Trophoblast cell (in vitro differentiated cells and primary cell): Measurements from ENCODE around the gene PMVK.

Experiments
- DNase-seq, 2 donors: peaks; one replicate each; pipeline ENCODE4 v3.0.0-alpha.2; 2016
- H2AFZ ChIP-seq: 2 replicates; pipeline ENCODE4 v1.6.1; 2013; ENCODE audit warnings: low read length, moderate library complexity, mild to moderate bottlenecking; ENCODE audit not compliant: insufficient read depth, poor library complexity
- H2AK5ac ChIP-seq: 2 replicates; pipeline ENCODE4 v1.6.1; 2013; ENCODE audit warnings: mild to moderate bottlenecking, low read length
- H2BK120ac ChIP-seq: 2 replicates; pipeline ENCODE4 v1.6.1; 2013; ENCODE audit warnings: low read length, mild to moderate bottlenecking, moderate library complexity; ENCODE audit not compliant: insufficient read depth, poor library complexity
- H2BK12ac ChIP-seq: 2 replicates; pipeline ENCODE4 v1.6.1; 2013; ENCODE audit warnings: mild to moderate bottlenecking, low read length, moderate library complexity
- H2BK5ac ChIP-seq: 2 replicates; pipeline ENCODE4 v1.6.1; 2013; ENCODE audit warnings: low read length, low read depth, moderate library complexity, mild to moderate bottlenecking; ENCODE audit not compliant: poor library complexity
- H3K14ac ChIP-seq: 2 replicates; pipeline ENCODE4 v1.6.1; 2013; ENCODE audit warnings: mild to moderate bottlenecking, low read length
- H3K18ac ChIP-seq: 2 replicates; pipeline ENCODE4 v1.6.1; 2013; ENCODE audit warnings: mild to moderate bottlenecking, low read length
- H3K23ac ChIP-seq: 2 replicates; pipeline ENCODE4 v1.6.1; 2013; ENCODE audit warnings: low read length
- H3K27ac ChIP-seq: 2 replicates; pipeline ENCODE4 v1.5.1; 2013; ENCODE audit warnings: low read depth, mild to moderate bottlenecking, inconsistent platforms, low read length, moderate library complexity
- H3K27me3 ChIP-seq: 2 replicates; pipeline ENCODE4 v1.6.1; 2013; ENCODE audit warnings: inconsistent platforms, mild to moderate bottlenecking, low read length, moderate library complexity; ENCODE audit not compliant: insufficient read depth
- H3K36me3 ChIP-seq, 2 experiments: 1 replicate in 1 of 2; 2 replicates in 1 of 2; pipeline ENCODE4 v1.6.1; 2013; ENCODE audit warnings: low read length in 2 of 2, mild to moderate bottlenecking in 2 of 2, moderate library complexity in 1 of 2; ENCODE audit not compliant: insufficient read depth in 2 of 2, control insufficient read depth in 1 of 2
- H3K4ac ChIP-seq: 2 replicates; pipeline ENCODE4 v1.6.1; 2013; ENCODE audit warnings: low read depth, mild to moderate bottlenecking, low read length, moderate library complexity
- H3K4me1 ChIP-seq, 2 experiments: 1 replicate in 1 of 2; 2 replicates in 1 of 2; pipeline ENCODE4 v1.6.1; 2013; ENCODE audit warnings: low read length in 2 of 2, mild to moderate bottlenecking in 2 of 2, moderate library complexity in 1 of 2; ENCODE audit not compliant: insufficient read depth in 2 of 2, control insufficient read depth in 1 of 2
- H3K4me2 ChIP-seq: 2 replicates; pipeline ENCODE4 v1.6.1; 2013; ENCODE audit warnings: inconsistent platforms, mild to moderate bottlenecking, low read length, moderate library complexity
- H3K4me3 ChIP-seq: 2 replicates; pipeline ENCODE4 v1.5.1; 2013; ENCODE audit warnings: mild to moderate bottlenecking, low read depth, low read length, inconsistent platforms
- H3K79me1 ChIP-seq: one replicate; pipeline ENCODE4 v1.6.1; 2013; ENCODE audit warnings: low read length
- H3K79me2 ChIP-seq: 2 replicates; pipeline ENCODE4 v1.6.1; 2013; ENCODE audit warnings: low read length, mild to moderate bottlenecking; ENCODE audit not compliant: control insufficient read depth, insufficient read depth, poor library complexity
- H3K9ac ChIP-seq: 2 replicates; pipeline ENCODE4 v1.6.1; 2013; ENCODE audit warnings: mild to moderate bottlenecking, low read length
- H3K9me3 ChIP-seq: 2 replicates; pipeline ENCODE4 v1.6.1; 2013; ENCODE audit warnings: low read depth, mild to moderate bottlenecking, control low read depth, inconsistent platforms, low read length; ENCODE audit not compliant: insufficient read depth
- H4K12ac ChIP-seq: 2 replicates; pipeline ENCODE4 v1.6.1; 2013; ENCODE audit warnings: low read depth, mild to moderate bottlenecking, low read length, moderate library complexity
- H4K8ac ChIP-seq: 2 replicates; pipeline ENCODE4 v1.6.1; 2013; ENCODE audit warnings: low read depth, mild to moderate bottlenecking, low read length, moderate library complexity
- H4K91ac ChIP-seq: one replicate; pipeline ENCODE4 v1.6.1; 2013; ENCODE audit warnings: low read depth, mild to moderate bottlenecking, low read length, moderate library complexity
- WGBS: extraction: QIAGEN DNeasy Blood & Tissue Kit; methylation state at CpG from one replicate; pipeline ENCODE4 v1.1.7; 2013; ENCODE audit warnings: missing lambda C conversion rate; ENCODE audit not compliant: insufficient read length, insufficient coverage; ENCODE audit errors: extremely low coverage; 5-methylcytosine and 5-hydroxymethylcytosine counted together

The PMVK gene

GRCh38 chr1:154948079-154948478 lies 11.6 kb upstream of the PMVK start:
- H2BK12ac ChIP-seq: no peak overlapping the region
- no peak overlapping the region for H3K4ac ChIP-seq
- no peak overlapping the region for H2AK5ac ChIP-seq
- no peak overlapping the region for H2BK5ac ChIP-seq
- no peak overlapping the region for H3K4me2 ChIP-seq
- no peaks in the 10 kb centered on the region for H3K79me1 ChIP-seq
- no peak for DNase-seq
- no CpG with 5 or more reads among the region's 11 CpGs for WGBS
- H3K23ac ChIP-seq: no peak overlapping the region
- no peak overlapping the region for H3K27ac ChIP-seq
- H3K4me3 ChIP-seq: no peak overlapping the region
- no peaks in the 10 kb centered on the region for H3K9me3 ChIP-seq
- no peak overlapping the region for H4K8ac ChIP-seq
- peaks cover 29 to 38% of the 10 kb centered on the region in 2 experiments for H3K36me3 ChIP-seq
- no peak overlapping the region for H2AFZ ChIP-seq
- H3K4me1 ChIP-seq: no peaks in the 10 kb centered on the region
- no peak overlapping the region for H4K91ac ChIP-seq
- H3K18ac ChIP-seq: no peak overlapping the region
- no peaks in the 10 kb centered on the region for H3K27me3 ChIP-seq
- H3K79me2 ChIP-seq: no peaks in the 10 kb centered on the region
- no peak overlapping the region for H3K14ac ChIP-seq
- H4K12ac ChIP-seq: no peak overlapping the region
- H2BK120ac ChIP-seq: no peak overlapping the region
- H3K9ac ChIP-seq: no peak overlapping the region

- Histone ChIP-seq H3K4me1 (peaks cover 4 to 6% of the 10 kb centered on the region in 2 experiments), H3K4me2 (no peak overlapping the region), H3K36me3 (peaks cover 27 to 36% of the 10 kb centered on the region in 2 experiments), H3K23ac (no peak overlapping the region), H2BK12ac (no peak overlapping the region), H2BK120ac (no peak overlapping the region), H3K18ac (no peak overlapping the region), H3K14ac (no peak overlapping the region), H2AK5ac (no peak overlapping the region), H3K4me3 (no peak overlapping the region), H3K79me1 (no peaks in the 10 kb centered on the region), H4K12ac (no peak overlapping the region), H2BK5ac (no peak overlapping the region), H3K9me3 (peaks cover 2% of the 10 kb centered on the region), H4K8ac (no peak overlapping the region), H2AFZ (no peak overlapping the region), H3K27me3 (no peaks in the 10 kb centered on the region), H3K79me2 (no peaks in the 10 kb centered on the region), H4K91ac (no peak overlapping the region), H3K4ac (no peak overlapping the region), H3K9ac (no peak overlapping the region), H3K27ac (no peak overlapping the region)
- no peak for DNase-seq
- WGBS: no CpG with 5 or more reads among the region's 17 CpGs
These were observed 9.7 kb upstream of the PMVK start for GRCh38 chr1:154945962-154946850.

GRCh38 chr1:154945160-154945961 lies 8.8 kb upstream of the PMVK start:
- no peak overlapping the region for H4K12ac ChIP-seq
- no peak overlapping the region for H2BK120ac ChIP-seq
- no peaks in the 10 kb centered on the region for H3K79me1 ChIP-seq
- H3K27me3 ChIP-seq: no peaks in the 10 kb centered on the region
- WGBS: no CpG with 5 or more reads among the region's 15 CpGs
- no peak overlapping the region for H4K8ac ChIP-seq
- peaks cover 23 to 28% of the 10 kb centered on the region in 2 experiments for H3K36me3 ChIP-seq
- no peaks in the 10 kb centered on the region for H3K79me2 ChIP-seq
- DNase-seq: no peak
- H3K4ac ChIP-seq: no peak overlapping the region
- no peak overlapping the region for H3K27ac ChIP-seq
- no peak overlapping the region for H3K14ac ChIP-seq
- H3K23ac ChIP-seq: no peak overlapping the region
- no peak overlapping the region for H2AFZ ChIP-seq
- H3K4me2 ChIP-seq: no peak overlapping the region
- H4K91ac ChIP-seq: no peak overlapping the region
- H3K18ac ChIP-seq: no peak overlapping the region
- H3K4me3 ChIP-seq: no peak overlapping the region
- H2BK5ac ChIP-seq: no peak overlapping the region
- H2BK12ac ChIP-seq: no peak overlapping the region
- H3K4me1 ChIP-seq: peaks cover 10 to 11% of the 10 kb centered on the region in 2 experiments
- H2AK5ac ChIP-seq: no peak overlapping the region
- peaks cover 2% of the 10 kb centered on the region for H3K9me3 ChIP-seq
- H3K9ac ChIP-seq: no peak overlapping the region

- Histone ChIP-seq H2BK12ac (no peak overlapping the region), H3K9ac (no peak overlapping the region), H2AFZ (no peak overlapping the region), H3K9me3 (peaks cover 2% of the 10 kb centered on the region), H4K8ac (no peak overlapping the region), H3K14ac (no peak overlapping the region), H3K79me2 (no peaks in the 10 kb centered on the region), H3K18ac (no peak overlapping the region), H4K12ac (no peak overlapping the region), H2BK120ac (no peak overlapping the region), H2AK5ac (no peak overlapping the region), H2BK5ac (no peak overlapping the region), H3K4ac (no peak overlapping the region), H3K4me1 (peaks cover 13% of the 10 kb centered on the region in 2 experiments), H3K27me3 (no peaks in the 10 kb centered on the region), H3K23ac (no peak overlapping the region), H3K36me3 (peaks cover 23 to 27% of the 10 kb centered on the region in 2 experiments), H4K91ac (no peak overlapping the region), H3K27ac (no peak overlapping the region), H3K4me3 (no peak overlapping the region), H3K79me1 (no peaks in the 10 kb centered on the region), H3K4me2 (no peak overlapping the region)
- WGBS: no CpG with 5 or more reads among the region's 9 CpGs
- no peak for DNase-seq
These were observed 8.1 kb upstream of the PMVK start for GRCh38 chr1:154944401-154945159.
